WI38 (cell line): Measurements from ENCODE around the gene YIPF1.
A peak's percentile ranks its signal among the peaks of the same experiment; 100 is the strongest.

ENCODE experiments used
- H3K4me3 ChIP-seq: 2 replicates; pipeline ENCODE4 v1.5.1; 2011; ENCODE audit warnings: low read depth, mild to moderate bottlenecking, control low read depth, low read length
- TF ChIP-seq, protein P1 (sequence below): IDR thresholded peaks from 2 replicates; pipeline ENCODE4 v1.5.1; 2012; ENCODE audit warnings: low read depth, mild to moderate bottlenecking, control low read depth, low read length

YIPF1 gene

GRCh38 chr1:53860967-53861411 is 28.6 kb downstream of the YIPF1 start:
- H3K4me3 ChIP-seq, result no peak overlapping the region
- TF ChIP-seq, protein P1, sequence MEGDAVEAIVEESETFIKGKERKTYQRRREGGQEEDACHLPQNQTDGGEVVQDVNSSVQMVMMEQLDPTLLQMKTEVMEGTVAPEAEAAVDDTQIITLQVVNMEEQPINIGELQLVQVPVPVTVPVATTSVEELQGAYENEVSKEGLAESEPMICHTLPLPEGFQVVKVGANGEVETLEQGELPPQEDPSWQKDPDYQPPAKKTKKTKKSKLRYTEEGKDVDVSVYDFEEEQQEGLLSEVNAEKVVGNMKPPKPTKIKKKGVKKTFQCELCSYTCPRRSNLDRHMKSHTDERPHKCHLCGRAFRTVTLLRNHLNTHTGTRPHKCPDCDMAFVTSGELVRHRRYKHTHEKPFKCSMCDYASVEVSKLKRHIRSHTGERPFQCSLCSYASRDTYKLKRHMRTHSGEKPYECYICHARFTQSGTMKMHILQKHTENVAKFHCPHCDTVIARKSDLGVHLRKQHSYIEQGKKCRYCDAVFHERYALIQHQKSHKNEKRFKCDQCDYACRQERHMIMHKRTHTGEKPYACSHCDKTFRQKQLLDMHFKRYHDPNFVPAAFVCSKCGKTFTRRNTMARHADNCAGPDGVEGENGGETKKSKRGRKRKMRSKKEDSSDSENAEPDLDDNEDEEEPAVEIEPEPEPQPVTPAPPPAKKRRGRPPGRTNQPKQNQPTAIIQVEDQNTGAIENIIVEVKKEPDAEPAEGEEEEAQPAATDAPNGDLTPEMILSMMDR, result peak; percentile 76

DNA sequence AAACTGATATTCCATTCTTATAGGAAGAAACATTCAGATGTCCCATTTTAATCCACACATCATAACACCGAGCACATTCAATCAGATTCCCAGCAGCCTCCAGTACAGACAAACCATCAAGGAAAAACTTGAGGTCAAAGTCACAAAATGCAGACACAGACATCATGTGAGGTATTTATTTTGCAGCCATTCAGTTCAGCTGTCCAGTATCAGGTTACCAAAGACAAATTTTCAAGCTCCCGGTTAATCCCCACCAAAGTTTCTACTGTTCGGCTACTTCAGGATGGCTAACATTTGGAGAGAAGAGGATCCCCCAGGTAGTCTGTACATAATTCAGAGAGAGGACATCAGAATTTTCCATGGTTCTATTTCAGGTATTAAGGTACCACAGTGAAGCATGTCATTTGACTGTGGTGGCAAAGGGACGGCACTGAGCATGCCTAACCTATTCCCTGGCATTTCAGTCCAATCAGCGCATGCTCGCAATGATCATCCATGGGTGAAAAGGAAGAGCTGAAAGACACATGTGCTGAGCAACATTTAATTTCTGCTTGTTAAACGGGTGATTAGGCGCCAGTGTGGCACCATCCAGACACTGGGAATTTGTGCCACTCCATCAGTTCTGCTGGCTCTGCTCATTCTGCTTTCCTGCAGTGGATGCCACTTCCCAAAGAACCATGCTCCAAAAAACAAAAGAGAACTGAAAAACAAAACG is 37.9 kb downstream of the YIPF1 start:
- TF ChIP-seq, protein P1, result no peak
- H3K4me3 ChIP-seq, result no peak overlapping the region

DNA sequence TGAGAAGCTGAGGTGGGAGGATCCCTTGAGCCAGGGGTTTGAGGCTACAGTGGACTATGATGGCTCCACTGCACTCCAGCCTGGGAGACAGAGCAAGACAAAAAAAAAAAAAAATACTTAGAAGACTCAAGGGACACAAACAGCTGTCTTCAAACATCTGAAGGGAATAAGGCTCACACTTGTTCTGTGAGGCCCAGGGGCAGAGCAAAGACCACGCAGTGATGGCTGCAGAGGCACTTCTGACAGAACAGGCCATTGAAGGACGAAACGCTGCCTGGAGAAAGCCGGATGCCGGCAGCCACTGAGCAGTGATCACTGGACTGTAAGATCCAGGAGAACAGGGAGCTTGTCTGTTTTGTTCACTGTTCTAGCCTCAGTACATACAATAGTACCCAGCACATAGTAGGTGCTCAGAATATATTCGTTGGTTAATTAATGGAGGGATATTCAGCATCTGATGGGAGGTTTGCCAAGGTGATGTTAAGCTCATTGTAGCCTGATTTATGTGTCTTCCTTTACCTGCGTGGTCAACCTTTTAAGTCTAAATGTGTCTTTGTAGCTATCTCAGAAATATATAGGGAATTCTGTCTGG is 39.4 kb downstream of the YIPF1 start:
- TF ChIP-seq, protein P1, result no peak
- no peak overlapping the region for H3K4me3 ChIP-seq

DNA sequence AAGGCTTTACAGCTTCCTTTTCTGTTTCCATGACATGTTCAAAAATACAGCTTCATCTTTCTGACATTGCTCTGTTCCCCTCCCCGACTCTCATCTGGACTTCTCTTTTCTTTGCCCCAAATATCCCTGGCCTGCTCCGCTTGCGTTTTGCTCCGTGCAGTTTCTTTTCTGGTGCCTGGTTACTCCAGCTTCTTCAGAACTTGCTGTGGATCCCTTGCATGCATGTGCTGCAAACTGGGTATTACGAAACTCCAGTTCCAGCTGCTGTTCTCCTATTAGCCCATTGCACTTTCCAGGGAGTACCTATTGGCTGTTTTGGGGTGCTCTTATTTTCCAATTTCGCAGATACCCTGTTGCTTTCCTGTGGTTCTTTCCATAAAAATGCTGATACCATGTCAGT is 41.6 kb downstream of the YIPF1 start:
- no peak overlapping the region for H3K4me3 ChIP-seq
- TF ChIP-seq, protein P1, result no peak

DNA sequence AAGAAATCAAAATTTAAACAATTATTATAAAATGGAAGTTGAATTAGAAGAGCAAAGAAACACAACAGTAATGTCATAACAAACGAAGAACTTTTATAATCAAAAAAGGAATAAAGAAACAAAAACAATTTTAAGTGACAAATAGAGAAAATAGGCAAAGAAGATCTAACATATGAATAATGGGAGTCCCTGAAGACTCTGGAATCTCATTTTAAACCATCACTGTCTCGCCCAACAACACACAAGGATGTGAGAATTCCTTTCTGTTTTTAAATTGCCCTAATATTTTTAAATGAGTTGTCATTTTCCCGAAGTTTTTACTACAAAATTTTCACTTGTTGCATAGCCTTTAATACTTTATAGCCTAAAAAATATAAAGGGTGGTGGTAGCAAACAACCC is 47.2 kb downstream of the YIPF1 start:
- TF ChIP-seq, protein P1, result no peak
- H3K4me3 ChIP-seq, result no peak overlapping the region

DNA sequence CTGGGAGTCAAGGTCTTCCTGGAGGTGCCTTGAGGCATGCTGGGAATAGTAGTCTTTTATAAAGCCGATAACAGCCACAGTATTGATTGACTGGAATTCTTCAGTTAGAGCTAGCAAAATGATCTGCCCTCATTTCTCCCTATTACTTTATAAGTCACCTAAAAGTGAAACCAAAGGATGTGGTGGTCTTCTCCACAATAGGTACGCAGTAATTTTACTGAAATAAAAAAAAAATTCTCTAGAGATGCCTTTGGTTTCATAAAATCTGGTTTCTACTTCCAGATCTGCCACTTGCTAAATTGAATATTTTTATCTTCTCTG is 51.0 kb downstream of the YIPF1 start:
- H3K4me3 ChIP-seq, result peak overlapping the region; percentile 93
- TF ChIP-seq, protein P1, result no peak

DNA sequence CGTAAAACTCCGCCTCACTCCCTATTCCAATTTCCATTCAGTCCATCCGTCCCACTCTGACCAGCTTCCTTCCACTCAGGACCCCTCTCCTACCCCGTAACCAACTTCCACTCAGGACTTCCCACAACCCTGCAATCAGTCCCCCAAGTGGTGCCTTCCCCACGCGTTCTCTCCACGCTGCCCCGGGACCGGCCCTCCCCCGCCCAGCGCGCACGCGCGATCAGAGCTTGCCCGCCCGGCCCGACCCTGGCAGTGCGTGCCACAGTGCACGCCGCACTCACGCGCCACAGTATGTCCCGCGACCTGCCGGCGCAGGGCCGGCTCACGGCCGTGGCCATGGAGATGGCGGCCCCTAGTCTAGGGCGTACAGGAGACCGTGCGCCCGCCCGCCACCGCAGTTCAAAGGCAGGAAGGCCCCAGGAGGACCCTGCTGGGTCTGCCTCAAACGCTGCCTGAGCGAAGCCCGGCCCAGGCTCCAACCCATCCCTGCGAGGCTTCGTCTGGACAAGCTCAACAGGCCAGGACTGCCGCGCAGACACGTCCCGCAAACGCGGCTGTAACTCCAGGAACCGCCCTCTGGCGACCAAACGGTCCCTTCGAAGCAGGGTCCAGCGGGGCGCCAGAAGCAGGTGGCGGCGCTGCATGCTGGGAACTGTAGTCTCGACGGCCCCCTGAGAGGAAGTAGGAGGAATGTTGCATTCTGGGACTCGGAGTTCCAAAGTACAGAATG is 51.5 kb downstream of the YIPF1 start, which contains the start of gene NDC1:
TSS of gene NDC1 (minus strand) at position 373 of the 730 bp plus-strand sequence. CDS start at position 338, 35 bp downstream.
- peak within 1 kb of the TSS; percentile 93 for H3K4me3 ChIP-seq
- TF ChIP-seq, protein P1, result no peak
